ENCODE results near the gene GYS1. TPM values are rescaled to one million over a fixed set of nuclear protein-coding genes. Genes with fewer than 3 reads are reported as not detected.

GYS1 gene
- total RNA-seq, 1 donor from 2014 or later: 56.2 TPM

GRCh38 chr19:48975947-48976847 lies 16.9 kb downstream of the GYS1 start:
- peak; percentile 41 for DNase-seq (ENCODE audit: low read depth, low spot score)
- Mint-ChIP-seq H3K27ac (ENCODE audit: unreplicated experiment) (peak overlapping the region; percentile 58), H3K4me1 (peaks cover under 1% of the 10 kb centered on the region), H3K36me3 (ENCODE audit: low read depth) (peaks cover 6% of the 10 kb centered on the region), H3K4me3 (no peak overlapping the region), H3K27me3 (ENCODE audit: low read depth) (no peaks in the 10 kb centered on the region), H3K9me3 (no peaks in the 10 kb centered on the region)
- TF ChIP-seq CTCF (conservative IDR thresholded peaks at IDR 0.05): no peak

GRCh38 chr19:48970923-48971395 lies 22.1 kb downstream of the GYS1 start:
- H3K4me1 Mint-ChIP-seq: peaks cover 19% of the 10 kb centered on the region
- no peaks in the 10 kb centered on the region for H3K9me3 Mint-ChIP-seq
- H3K27me3 Mint-ChIP-seq (ENCODE audit: low read depth): peaks cover 4% of the 10 kb centered on the region
- TF ChIP-seq CTCF (conservative IDR thresholded peaks at IDR 0.05): peak; percentile 94
- H3K27ac Mint-ChIP-seq (ENCODE audit: unreplicated experiment): no peak overlapping the region
- peak overlapping the region; percentile 74 for H3K4me3 Mint-ChIP-seq
- H3K36me3 Mint-ChIP-seq (ENCODE audit: low read depth): peaks cover 19% of the 10 kb centered on the region
- peak; percentile 90 for DNase-seq (ENCODE audit: low read depth, low spot score)

- Mint-ChIP-seq H3K9me3 (no peaks in the 10 kb centered on the region), H3K36me3 (ENCODE audit: low read depth) (peaks cover 22% of the 10 kb centered on the region), H3K27me3 (ENCODE audit: low read depth) (peaks cover 11% of the 10 kb centered on the region), H3K4me1 (peaks cover 26% of the 10 kb centered on the region), H3K27ac (ENCODE audit: unreplicated experiment) (no peak overlapping the region), H3K4me3 (peak overlapping the region; percentile 74)
- no peak for DNase-seq (ENCODE audit: low read depth, low spot score)
- TF ChIP-seq CTCF (conservative IDR thresholded peaks at IDR 0.05): no peak
Observed at GRCh38 chr19:48970139-48970766, 22.9 kb downstream of the GYS1 start.

GRCh38 chr19:48969276-48970138 lies 23.6 kb downstream of the GYS1 start:
- DNase-seq (ENCODE audit: low read depth, low spot score): no peak
- peak overlapping the region; percentile 74 for H3K4me3 Mint-ChIP-seq
- H3K4me1 Mint-ChIP-seq: peaks cover 32% of the 10 kb centered on the region
- H3K27me3 Mint-ChIP-seq (ENCODE audit: low read depth): peaks cover 16% of the 10 kb centered on the region
- H3K36me3 Mint-ChIP-seq (ENCODE audit: low read depth): peaks cover 22% of the 10 kb centered on the region
- no peaks in the 10 kb centered on the region for H3K9me3 Mint-ChIP-seq
- TF ChIP-seq CTCF (conservative IDR thresholded peaks at IDR 0.05): no peak
- no peak overlapping the region for H3K27ac Mint-ChIP-seq (ENCODE audit: unreplicated experiment)

GRCh38 chr19:48968813-48969218 lies 24.3 kb downstream of the GYS1 start:
- peaks cover 22% of the 10 kb centered on the region for H3K36me3 Mint-ChIP-seq (ENCODE audit: low read depth)
- DNase-seq (ENCODE audit: low read depth, low spot score): no peak
- H3K27me3 Mint-ChIP-seq (ENCODE audit: low read depth): peaks cover 21% of the 10 kb centered on the region
- H3K27ac Mint-ChIP-seq (ENCODE audit: unreplicated experiment): no peak overlapping the region
- TF ChIP-seq CTCF (conservative IDR thresholded peaks at IDR 0.05): no peak
- no peaks in the 10 kb centered on the region for H3K9me3 Mint-ChIP-seq
- no peak overlapping the region for H3K4me3 Mint-ChIP-seq
- H3K4me1 Mint-ChIP-seq: peaks cover 39% of the 10 kb centered on the region

Measured in neural crest cell (in vitro differentiated cells).